GM21576 (cell line): ENCODE results near the gene BEND3.
"Not testable (repeated sequence)": the region's sequence is repeated elsewhere in the genome, so short reads cannot be mapped to it uniquely, and the experiment has no call there.

Experiments
- ATAC-seq: cut with Tn5 transposase; IDR thresholded peaks from one replicate; pipeline ENCODE4 v1.9.1; 2021; ENCODE audit warnings: mild to moderate bottlenecking, moderate library complexity; ENCODE audit not compliant: unreplicated experiment

Gene BEND3

DNA sequence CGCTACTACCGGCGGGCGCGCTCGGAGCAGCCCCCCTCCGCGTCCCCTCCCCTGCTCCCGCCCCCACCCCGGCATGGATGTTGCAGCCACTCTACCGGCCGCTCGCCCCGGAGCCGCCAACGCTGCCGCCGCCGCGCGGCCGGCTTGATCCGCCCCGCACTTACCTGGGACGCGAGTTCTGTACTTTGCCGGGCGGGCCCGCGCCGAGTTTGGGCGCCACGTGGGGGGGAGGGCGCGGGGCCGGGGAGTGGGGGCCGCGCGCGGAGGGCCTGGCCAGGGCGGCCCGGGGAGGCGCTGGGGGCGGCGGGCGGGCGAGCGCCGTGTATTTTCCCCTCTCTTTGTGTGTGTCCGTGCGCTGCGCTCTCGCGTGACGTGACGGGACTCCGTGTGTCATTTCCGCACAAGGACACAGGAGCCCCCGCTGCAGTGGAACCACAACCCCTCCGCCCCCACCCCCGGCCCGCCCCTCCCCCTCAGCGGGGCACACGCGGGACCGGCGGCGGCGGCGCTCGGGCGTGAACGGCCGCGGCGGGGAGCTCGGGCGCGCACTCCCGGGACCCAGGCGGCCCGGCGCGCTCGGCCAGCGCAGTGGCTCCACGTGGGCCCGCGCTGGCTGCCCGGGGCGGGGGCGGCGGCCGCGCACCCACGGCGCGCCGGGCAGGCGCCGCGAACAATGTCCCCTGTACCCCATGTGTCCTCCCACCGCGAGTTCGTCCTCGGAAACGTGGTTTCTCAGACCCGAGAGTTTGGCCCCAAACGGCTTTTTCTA is at the start of gene BEND3:
TSS of gene BEND3 (minus strand) at position 590 of the 769 bp plus-strand sequence. CDS start 16,230 bp downstream, outside the sequence.
- ATAC-seq: peak; percentile 21

DNA sequence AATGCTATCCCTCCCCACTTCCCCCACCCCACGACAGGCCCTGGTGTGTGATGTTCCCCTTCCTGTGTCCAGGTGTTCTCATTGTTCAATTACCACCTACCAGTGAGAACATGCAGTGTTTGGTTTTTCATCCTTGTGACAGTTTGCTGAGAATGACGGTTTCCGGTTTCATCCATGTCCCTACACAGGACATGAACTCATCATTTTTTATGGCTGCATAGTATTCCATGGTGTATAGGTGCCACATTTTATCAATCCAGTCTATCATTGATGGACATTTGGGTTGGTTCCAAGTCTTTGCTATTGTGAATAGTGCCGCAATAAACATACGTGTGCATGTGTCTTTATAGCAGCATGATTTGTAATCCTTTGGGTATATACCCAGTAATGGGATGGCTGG is 49.0 kb upstream of the BEND3 start:
- not testable (repeated sequence) for ATAC-seq

DNA sequence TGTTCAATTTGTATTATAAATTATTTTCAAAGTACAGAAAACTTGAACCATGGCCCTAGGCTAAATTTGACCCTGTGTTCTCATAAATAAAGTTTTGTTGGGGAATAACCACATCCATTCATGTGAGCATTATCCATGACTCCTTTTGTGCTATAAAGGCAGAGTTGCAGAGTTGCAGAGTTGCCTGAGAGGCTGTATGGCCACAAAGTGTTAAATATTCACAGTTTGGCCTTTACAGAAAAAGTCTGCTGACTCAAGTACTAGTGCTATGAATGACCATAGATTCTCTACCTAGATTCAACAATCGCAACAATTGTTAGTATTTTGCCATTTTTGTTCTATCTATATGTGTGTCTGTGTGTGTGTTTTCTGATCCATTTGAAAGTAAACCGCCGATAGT is 46.2 kb upstream of the BEND3 start:
- no peak for ATAC-seq

DNA sequence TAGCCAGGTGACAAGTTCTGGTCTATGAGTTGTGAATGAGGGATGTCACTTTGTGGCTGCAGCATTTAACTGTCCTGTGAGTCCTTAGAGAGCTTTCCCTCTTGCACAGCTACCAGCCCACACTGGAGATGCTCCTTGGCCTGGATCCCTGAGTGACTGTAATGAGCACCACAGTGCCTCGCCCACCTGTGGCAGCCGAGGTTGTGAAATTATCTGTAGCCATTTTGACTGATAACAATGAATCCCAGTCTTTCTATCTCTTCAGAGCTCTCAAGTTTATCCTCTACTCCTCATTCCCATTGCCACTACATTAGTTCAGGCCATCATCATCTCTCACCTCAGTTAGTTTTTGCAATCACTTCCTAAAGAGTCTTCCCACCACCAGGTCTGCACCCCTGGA is 41.3 kb upstream of the BEND3 start:
- no peak for ATAC-seq

DNA sequence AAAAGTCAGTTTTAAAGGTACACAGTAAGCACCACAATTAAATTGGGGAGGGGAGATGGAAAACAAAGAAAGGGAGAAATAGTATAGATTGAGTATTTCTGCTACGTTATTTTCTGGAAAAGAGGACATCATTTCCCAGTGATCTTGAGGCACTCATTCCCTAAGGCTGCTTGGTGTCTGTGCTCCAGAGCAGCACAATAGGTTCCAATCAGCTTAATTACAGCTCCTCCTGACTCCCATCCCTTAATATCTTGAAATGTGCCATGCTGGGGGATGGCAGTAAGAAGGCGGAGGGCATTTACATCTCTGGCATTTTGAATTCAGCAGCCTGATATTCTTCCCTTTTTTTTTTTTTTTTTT is 39.5 kb upstream of the BEND3 start:
- no peak for ATAC-seq

DNA sequence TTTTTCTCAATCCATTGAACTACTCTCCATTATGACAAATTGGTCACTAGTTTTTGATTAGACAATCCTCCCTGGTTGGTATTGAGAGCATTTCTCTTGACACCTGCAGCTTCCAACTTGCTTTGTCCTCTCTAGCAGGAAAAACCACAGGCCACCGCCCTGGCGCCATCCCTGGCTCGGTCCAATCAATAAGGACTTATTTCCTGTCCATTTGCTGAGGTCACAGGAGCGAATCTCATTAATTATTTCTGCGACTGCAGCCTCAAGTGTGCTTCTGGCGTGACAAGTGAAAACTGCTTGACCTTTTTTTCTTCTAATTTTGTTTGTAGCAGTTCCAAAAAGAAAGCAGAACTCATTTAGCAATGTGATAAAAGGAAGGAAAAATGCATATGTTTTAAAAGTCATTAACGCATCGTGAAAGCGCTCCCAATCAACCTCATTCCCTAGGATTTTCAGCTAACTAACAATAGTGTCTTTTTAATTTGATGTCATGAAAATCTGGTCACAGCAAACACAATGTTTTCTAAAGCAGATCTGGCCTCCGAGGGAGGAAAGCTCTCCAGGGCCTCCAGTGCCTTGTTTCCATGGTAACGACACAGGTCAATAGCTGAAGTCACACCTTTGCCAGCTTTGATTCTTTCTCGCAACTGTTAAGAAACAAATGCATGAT is 39.0 kb upstream of the BEND3 start:
- ATAC-seq: no peak

DNA sequence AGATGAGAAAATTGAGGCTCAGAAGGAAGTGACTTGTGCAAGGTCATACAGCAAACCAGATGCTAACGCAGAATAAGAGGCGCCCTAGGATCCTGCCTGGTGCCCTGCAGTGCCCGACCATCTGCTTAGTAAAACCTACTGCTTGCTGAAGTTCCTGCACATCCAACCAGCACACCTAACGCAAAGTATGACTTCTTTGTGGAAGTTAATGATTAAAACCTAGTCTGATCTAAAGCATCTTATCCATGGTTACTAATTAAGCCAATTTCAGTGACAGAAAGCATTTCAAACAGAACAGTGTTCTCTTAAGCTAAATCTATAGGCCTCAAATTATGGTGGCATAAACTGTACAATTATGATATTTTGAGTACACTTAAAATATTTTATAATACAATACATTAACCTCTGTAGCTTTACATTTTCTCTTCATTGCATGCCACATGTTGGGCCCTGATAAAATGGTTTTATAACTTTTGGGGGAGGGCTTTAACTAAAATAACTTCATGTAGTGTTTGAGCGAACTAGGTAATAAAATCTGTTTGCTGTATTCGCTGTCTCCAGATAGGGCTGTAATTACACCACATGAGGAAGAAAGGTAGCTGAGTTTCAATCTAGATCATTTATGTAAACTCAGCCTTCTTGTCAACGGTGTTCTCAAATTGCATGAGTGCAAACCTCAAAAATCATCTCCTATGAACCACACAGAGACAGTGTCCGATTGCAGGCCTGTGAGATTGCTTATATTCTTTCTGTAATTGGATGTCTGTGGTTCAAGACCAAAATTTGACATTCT is 37.5 kb upstream of the BEND3 start:
- ATAC-seq: no peak

DNA sequence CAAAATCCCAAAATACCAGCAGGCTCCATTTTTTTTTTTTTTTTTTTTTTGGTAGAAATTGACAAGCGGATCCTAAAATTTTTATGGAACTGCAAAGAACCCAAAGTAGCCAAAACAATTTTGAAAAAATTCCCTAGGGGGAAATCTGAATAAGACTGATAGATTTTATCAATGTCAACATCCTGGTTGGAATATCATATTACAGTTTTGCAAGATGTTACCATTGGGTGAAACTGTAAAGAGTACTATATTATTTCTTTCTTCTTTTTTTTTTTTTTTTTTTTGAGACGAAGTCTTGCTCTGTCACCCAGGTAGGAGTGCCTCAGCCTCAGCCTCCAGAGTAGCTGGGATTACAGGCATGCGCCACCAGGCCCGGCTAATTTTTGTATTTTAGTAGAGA is 29.4 kb upstream of the BEND3 start:
- no peak for ATAC-seq

DNA sequence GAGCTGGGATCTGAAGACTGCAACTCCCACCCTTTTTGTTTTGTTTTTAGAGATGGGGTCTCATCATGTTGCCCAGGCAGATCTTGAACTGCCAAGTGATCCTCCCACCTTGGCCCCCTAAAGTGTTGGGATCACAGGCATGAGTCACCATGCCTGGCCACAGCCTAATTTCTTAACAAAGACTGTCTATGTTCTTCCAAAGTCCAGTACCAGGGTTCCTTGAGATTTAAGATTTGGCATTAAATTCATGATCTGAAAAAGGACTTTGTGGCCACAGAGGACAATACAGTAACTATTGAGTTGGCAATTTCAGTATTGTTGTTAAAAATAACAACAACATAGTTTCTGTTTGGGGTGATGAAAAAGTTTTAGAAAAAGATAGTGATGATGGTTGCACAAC is 28.7 kb upstream of the BEND3 start:
- no peak for ATAC-seq

DNA sequence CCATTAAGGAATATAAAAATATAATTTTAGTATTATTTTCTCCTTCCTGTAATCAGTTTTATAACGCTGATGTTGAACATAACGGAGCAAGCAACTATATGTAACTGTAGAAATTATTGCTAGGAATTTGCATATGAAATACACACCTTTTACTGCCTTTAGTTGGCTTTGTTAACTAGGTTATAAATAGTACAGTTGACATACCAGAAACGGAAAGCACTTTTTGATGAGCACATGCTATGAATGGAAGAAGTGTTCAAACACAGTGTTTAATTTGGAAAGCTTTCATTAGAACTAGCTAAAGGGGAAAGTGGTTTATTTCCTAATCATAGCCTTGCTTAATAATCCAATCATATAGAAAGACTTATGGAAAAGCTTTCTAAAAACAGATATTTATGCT is 25.3 kb upstream of the BEND3 start:
- no peak for ATAC-seq

DNA sequence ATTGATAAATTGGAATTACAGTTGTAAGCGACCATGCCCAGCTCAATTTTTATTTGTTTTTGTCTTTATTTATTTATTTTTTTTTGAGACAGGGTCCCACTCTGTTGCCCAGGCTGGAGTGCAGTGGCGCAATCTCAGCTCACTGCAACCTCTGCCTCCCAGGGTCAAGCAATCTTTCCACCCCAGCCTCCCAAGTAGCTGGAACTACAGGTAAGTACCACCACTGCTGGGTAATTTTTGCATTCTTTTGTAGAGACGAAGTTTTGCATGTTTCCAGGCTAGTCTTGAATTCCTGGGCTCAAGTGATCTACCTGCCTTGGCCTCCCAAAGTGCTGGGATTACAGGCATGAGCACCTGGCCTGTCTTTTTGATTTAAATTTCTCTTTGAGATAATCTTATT is 21.0 kb upstream of the BEND3 start:
- not testable (repeated sequence) for ATAC-seq

DNA sequence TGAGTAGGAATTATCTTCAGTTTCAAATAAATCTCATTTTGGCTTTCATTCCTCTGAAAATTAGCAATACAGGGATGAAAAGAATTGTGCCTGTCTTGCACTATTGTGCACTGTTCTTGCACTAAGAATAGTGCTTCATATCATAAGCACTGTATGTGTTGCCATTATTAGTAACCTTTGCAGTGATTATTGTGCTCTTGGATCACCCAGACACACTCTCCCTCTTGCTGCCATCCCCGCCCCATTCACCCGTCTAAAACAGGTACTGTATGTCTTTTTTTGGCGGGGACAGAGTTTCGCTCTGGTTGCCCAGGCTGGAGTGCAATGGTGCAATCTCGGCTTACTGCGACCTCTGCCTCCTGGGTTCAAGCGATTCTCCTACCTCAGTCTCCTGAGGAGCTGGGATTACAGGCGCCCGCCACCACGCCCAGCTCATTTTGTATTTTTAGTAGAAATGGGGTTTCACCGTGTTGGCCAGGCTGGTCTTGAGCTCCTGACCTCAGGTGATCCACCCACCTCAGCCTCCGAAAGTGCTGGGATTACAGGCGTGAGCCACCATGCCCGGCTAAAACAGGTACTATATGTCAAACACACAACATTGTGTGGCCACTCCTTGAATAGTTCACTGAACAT is 19.8 kb upstream of the BEND3 start:
- ATAC-seq: not testable (repeated sequence)

DNA sequence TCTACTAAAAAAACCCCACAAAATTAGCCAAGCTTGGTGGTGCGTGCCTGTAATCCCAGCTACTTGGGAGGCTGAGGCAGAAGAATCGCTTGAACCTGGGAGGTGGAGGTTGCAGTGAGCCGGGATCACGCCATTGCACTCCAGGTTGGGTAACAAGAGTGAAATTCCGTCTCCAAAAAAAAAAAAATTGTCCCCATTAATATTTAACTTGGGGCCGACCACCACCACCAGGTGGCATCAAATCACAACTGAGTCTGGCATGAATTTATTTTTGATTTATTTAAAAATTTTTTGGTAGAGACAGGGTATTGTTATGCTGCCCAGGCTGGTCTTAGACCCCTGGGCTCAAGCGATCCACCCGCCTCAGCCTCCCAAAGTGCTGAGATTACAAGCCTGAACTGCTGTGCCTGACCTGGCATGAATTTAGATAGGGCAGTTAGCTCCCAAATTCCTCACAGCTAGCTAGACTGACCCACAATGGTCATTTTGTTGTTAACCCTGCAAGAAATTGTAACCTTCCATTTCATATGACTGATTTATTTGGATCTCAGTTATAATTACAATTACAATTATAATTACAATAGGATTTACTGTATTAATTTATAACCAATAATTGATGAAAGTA is 17.1 kb upstream of the BEND3 start:
- no peak for ATAC-seq

DNA sequence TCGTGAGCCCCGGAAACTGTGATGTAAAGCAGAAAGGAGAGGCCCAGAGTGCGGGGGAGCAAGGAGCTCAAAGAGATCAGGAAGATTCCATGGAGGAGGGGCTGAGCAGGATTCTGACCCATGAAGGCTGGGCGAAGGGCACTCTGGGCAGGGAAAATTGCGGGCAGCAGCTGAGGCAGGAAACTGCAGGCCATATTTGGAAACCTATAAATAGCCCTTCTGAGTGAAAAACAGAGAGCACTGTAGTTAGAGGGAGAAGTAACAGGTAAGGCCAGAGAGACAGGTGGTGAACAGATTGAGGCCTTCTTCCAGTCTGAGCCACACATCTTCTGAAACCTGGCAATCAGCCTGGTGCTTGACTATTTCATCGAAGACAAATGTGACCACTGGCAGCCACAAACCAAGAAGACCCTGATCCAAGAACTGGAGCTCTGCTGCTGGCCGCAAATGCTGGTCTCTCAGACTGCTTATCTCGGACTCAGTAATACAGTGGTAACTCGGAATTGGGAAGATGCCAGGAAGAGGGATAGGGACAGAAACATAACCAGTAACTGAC is 14.1 kb upstream of the BEND3 start:
- no peak for ATAC-seq

DNA sequence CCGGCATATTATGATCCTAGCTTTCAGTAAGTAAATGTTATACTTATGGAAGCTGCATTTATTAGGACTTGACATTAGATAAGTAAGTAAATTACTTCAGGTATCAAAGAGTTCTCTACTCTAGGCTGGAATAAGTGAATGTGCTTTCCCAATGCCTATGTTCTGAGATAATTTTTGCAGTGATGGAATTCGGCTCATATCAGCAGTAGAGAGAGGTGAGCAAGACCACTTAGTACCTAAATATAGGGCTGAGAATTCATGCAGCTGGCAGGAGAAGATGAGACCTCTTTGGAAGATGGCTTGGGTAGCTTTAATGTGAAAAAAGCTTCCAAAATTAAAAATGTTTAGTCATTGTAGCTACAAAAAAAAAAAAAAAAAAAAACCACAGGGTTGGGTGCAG is 13.3 kb upstream of the BEND3 start:
- ATAC-seq: no peak

DNA sequence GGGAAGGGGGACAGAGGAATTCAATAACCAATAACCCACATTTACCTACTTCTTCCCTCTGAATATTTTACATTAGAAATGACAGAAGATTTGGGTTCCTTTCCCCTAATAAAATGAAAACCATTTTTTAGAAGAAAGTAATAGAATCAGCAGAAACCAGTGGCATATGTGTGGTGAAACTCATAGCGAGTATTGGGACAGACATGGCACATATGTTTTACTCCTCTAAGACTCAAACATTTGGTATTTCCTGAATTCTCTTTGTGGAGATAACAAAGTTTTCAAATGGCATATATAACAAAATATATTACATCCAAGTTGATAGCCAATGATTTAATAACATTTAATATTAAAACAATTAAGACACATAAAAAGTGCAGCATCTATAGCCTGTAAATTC is 12.9 kb upstream of the BEND3 start:
- ATAC-seq: no peak

DNA sequence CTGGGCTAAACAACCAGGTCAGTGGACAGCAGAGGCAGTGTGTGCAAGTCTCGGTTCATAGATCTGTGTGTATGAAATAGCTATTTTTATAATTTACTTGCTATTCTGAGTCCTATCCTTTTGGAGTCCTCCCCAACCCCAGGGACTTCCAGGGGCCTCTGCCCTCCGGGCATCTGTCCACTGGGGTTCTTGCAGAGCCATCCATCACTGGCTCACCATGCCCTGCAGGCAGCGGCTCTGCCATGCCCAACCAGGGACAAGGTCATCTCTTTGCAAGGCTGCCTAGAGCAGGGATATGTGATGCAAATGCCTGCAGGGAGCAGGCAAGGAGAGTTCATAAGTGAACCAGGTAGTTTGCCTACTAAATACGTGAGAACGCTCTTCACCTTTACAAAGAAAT is 10.5 kb upstream of the BEND3 start:
- no peak for ATAC-seq

DNA sequence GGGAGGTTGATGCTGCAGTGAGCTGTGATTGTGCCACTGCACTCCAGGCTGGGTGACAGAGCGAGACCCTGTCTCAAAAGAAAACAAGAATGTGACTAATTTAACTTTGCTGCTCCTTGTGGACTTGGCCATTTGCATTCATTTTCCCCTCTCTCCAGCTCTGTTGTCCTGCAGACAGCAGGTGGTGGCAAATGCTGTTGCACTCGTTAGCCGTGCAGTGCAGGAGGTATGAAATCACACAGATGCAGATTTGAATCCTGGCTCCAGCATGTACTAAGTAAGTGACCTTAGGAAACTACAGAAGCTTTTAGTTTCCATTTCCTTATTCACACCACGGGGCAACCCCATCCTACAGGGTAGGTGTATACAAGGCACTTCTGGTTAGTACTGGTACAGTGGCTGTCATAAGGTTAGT is 9.6 kb upstream of the BEND3 start:
- ATAC-seq: peak; percentile 85

DNA sequence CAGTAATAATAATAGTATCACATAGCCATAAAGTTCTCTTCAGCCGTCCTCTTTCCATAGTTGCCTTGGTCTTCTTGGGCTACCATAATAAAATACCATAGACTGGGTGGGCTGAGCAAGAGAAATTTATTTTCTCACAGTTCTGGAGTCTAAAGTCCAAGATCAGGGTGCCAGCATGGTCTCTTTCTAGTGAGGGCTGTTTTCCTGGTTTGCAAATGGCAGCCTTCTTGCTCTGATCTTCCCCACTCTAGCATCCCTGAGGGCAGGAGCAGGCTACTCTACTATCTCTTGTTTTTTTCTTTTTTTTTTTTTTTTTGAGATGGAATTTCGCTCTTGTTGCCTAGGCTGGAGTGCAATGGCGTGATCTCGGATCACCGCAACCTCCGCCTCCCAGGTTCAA is 8.2 kb upstream of the BEND3 start:
- ATAC-seq: no peak

DNA sequence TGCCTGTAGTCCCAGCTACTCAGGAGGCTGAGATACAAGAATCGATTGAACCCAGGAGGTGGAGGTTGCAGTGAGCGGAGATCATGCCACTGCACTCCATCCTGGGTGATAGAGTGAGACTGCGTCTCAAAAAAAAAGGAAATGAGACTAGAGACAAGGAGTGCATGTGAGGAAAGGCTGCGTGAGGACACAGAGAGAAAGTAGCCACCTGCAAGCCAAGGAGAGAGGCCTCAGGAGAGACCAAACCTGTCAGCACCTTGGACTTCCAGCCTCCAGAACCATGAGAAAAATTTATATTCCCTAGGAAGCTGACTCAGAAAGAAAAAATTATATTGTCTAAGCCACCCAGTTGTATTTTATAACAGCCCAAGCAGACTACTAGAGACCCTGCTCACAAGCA is 7.4 kb upstream of the BEND3 start:
- ATAC-seq: no peak
